H1 (cell line): ENCODE measurements around the gene KIAA1328. TPM values are rescaled to one million over a fixed set of nuclear protein-coding genes. Genes with fewer than 3 reads are reported as not detected.

Experiments
- CTCF ChIA-PET: fragments of 300-600 bp; sonication (Branson Sonifier 250); formaldehyde crosslinking; loops from one replicate; lab custom pipeline; 2021; ENCODE audit not compliant: partially characterized antibody; lab: Charles Lee
- POLR2A ChIA-PET: fragments of 300-600 bp; sonication (Branson Sonifier 250); formaldehyde crosslinking; loops from one replicate; lab custom pipeline; 2021; ENCODE audit warnings: inconsistent platforms; ENCODE audit not compliant: partially characterized antibody; lab: Charles Lee
- DNase-seq, 2 experiments: peaks; one replicate each; pipeline versions ENCODE4 v3.0.0 to v3.0.0-alpha.2; 2010 to 2022; ENCODE audit warnings: low spot score in 2 of 2, low read depth in 1 of 2, mixed read lengths in 1 of 2
- FAIRE-seq: peaks from 2 replicates; lab custom pipeline; 2011; peaks lifted over from hg19 to GRCh38; lab: Jason Lieb, UNC
- H2AFZ ChIP-seq: 2 replicates; pipeline ENCODE4 v1.8.1; 2012; ENCODE audit warnings: low read length, inconsistent platforms
- H2AK5ac ChIP-seq: 2 replicates; pipeline ENCODE4 v1.6.1; 2013; ENCODE audit warnings: low read depth, low read length
- H2BK120ac ChIP-seq: replicated peaks from 2 replicates; pipeline ENCODE3; 2013; ENCODE audit warnings: low read depth, low read length, inconsistent platforms
- H2BK12ac ChIP-seq: 2 replicates; pipeline ENCODE4 v1.6.1; 2013; ENCODE audit warnings: low read depth, low read length
- H2BK15ac ChIP-seq: 2 replicates; pipeline ENCODE4 v1.6.1; 2013; ENCODE audit warnings: low read length
- H2BK20ac ChIP-seq: 2 replicates; pipeline ENCODE4 v1.6.1; 2013; ENCODE audit warnings: low read length
- H2BK5ac ChIP-seq: 2 replicates; pipeline ENCODE4 v1.6.1; 2013; ENCODE audit warnings: low read depth, low read length
- H3K14ac ChIP-seq: 2 replicates; pipeline ENCODE4 v1.6.1; 2013; ENCODE audit warnings: inconsistent platforms; ENCODE audit not compliant: insufficient read length
- H3K18ac ChIP-seq: 2 replicates; pipeline ENCODE4 v1.6.1; 2013; ENCODE audit warnings: low read length; ENCODE audit errors: extremely low read depth
- H3K23ac ChIP-seq: 2 replicates; pipeline ENCODE4 v1.6.1; 2013; ENCODE audit warnings: inconsistent platforms; ENCODE audit not compliant: insufficient read length
- H3K23me2 ChIP-seq: 2 replicates; pipeline ENCODE4 v1.6.1; 2013; ENCODE audit warnings: low read depth, low read length
- H3K27ac ChIP-seq: 2 replicates; pipeline ENCODE4 v1.6.1; 2011; ENCODE audit warnings: low read depth, low read length, inconsistent platforms
- H3K27me3 ChIP-seq, 4 experiments: replicated peaks in 1 of 4; 1 replicate in 1 of 4; 2 replicates in 3 of 4; pipeline versions ENCODE4 v1.6.1 to v1.8.1; 2011 to 2013; ENCODE audit warnings: low read length in 3 of 4, mild to moderate bottlenecking in 3 of 4, inconsistent platforms in 2 of 4, mixed read lengths in 2 of 4, moderate library complexity in 1 of 4; ENCODE audit not compliant: control insufficient read depth in 3 of 4, insufficient read depth in 3 of 4; ENCODE audit errors: extremely low read depth in 1 of 4
- H3K36me3 ChIP-seq, 4 experiments: 2 replicates each; pipeline versions ENCODE4 v1.6.1 to v1.8.1; 2011 to 2013; ENCODE audit warnings: mild to moderate bottlenecking in 4 of 4, low read length in 3 of 4, moderate library complexity in 2 of 4, control low read depth in 1 of 4, inconsistent platforms in 1 of 4; ENCODE audit not compliant: insufficient read depth in 4 of 4, control insufficient read depth in 2 of 4
- H3K4ac ChIP-seq: replicated peaks from 2 replicates; pipeline ENCODE3; 2013; ENCODE audit warnings: low read length, low read depth, mixed read lengths, inconsistent platforms; ENCODE audit not compliant: insufficient read length
- H3K4me1 ChIP-seq, 4 experiments: replicated peaks in 1 of 4; 1 replicate in 1 of 4; 2 replicates in 3 of 4; pipeline versions ENCODE4 v1.6.1 to v1.8.1; 2011 to 2013; ENCODE audit warnings: low read length in 3 of 4, inconsistent platforms in 2 of 4, mixed read lengths in 1 of 4; ENCODE audit not compliant: insufficient read depth in 4 of 4, control insufficient read depth in 3 of 4
- H3K4me2 ChIP-seq, 2 experiments: 2 replicates each; pipeline versions ENCODE4 v1.6.1 to v1.8.1; 2011 to 2013; ENCODE audit warnings: low read depth in 2 of 2, low read length in 2 of 2, control low read depth in 1 of 2, inconsistent platforms in 1 of 2, mild to moderate bottlenecking in 1 of 2; ENCODE audit not compliant: insufficient read depth in 1 of 2
- H3K4me3 ChIP-seq, 4 experiments: fragments of 200-600, 300-600 bp in 1 of 4; sonication (generic), shearing (Covaris generic), sonication (Bioruptor Twin) in 1 of 4; 2 replicates each; pipeline versions ENCODE4 v1.5.1 to v1.8.1; 2011 to 2016; ENCODE audit warnings: low read length in 4 of 4, low read depth in 3 of 4, control low read depth in 2 of 4, inconsistent platforms in 2 of 4, mild to moderate bottlenecking in 2 of 4, mixed read lengths in 1 of 4, moderate library complexity in 1 of 4; ENCODE audit not compliant: insufficient read depth in 2 of 4; ENCODE audit errors: extremely low read depth in 1 of 4
- H3K56ac ChIP-seq: replicated peaks from 2 replicates; pipeline ENCODE3; 2013; ENCODE audit warnings: low read depth, mild to moderate bottlenecking, mixed read lengths, low read length, inconsistent platforms; ENCODE audit not compliant: insufficient read length
- H3K79me1 ChIP-seq: 2 replicates; pipeline ENCODE4 v1.6.1; 2013; ENCODE audit warnings: low read depth, low read length, control low read depth
- H3K79me2 ChIP-seq, 2 experiments: 2 replicates each; pipeline versions ENCODE4 v1.6.1 to v1.8.1; 2012 to 2013; ENCODE audit warnings: low read length in 2 of 2, mild to moderate bottlenecking in 2 of 2, inconsistent platforms in 1 of 2; ENCODE audit not compliant: insufficient read depth in 2 of 2, control insufficient read depth in 1 of 2
- H3K9ac ChIP-seq, 4 experiments: replicated peaks in 1 of 4; 1 replicate in 1 of 4; 2 replicates in 3 of 4; pipeline versions ENCODE4 v1.6.1 to v1.8.1; 2011 to 2013; ENCODE audit warnings: low read depth in 3 of 4, low read length in 3 of 4, control low read depth in 2 of 4, mild to moderate bottlenecking in 2 of 4, moderate library complexity in 2 of 4, inconsistent platforms in 1 of 4; ENCODE audit errors: extremely low read depth in 1 of 4
- H3K9me3 ChIP-seq, 2 experiments: 2 replicates each; pipeline versions ENCODE4 v1.6.1 to v1.8.1; 2012 to 2013; ENCODE audit warnings: mild to moderate bottlenecking in 2 of 2, moderate library complexity in 2 of 2, control low read depth in 1 of 2, inconsistent platforms in 1 of 2, low read depth in 1 of 2, low read length in 1 of 2, mixed read lengths in 1 of 2; ENCODE audit not compliant: insufficient read depth in 2 of 2
- H4K20me1 ChIP-seq, 2 experiments: replicated peaks in 1 of 2; 2 replicates each; pipeline versions ENCODE3 to v1.8.1; 2011 to 2013; ENCODE audit warnings: inconsistent platforms in 2 of 2, low read length in 2 of 2, mild to moderate bottlenecking in 1 of 2; ENCODE audit not compliant: insufficient read depth in 2 of 2, control insufficient read depth in 1 of 2
- H4K5ac ChIP-seq: 2 replicates; pipeline ENCODE4 v1.6.1; 2013; ENCODE audit warnings: low read length, low read depth, mixed read lengths, inconsistent platforms; ENCODE audit not compliant: insufficient read length
- H4K8ac ChIP-seq: 2 replicates; pipeline ENCODE4 v1.8.0; 2013; ENCODE audit warnings: mild to moderate bottlenecking, moderate library complexity, low read length, inconsistent platforms; ENCODE audit not compliant: insufficient read depth; ENCODE audit errors: extremely low read depth
- H4K91ac ChIP-seq: replicated peaks from 2 replicates; pipeline ENCODE3; 2013; ENCODE audit warnings: low read length, mixed read lengths, inconsistent platforms; ENCODE audit not compliant: insufficient read length
- CBX5 ChIP-seq: fragments of 300-800, 300-1000 bp; sonication (generic); IDR thresholded peaks from 2 replicates; pipeline ENCODE4 v1.7.1; 2016; ENCODE audit warnings: antibody characterized with exemption, low read length, low read depth
- EZH2 ChIP-seq: fragments of 200-600 bp; sonication (generic); IDR thresholded peaks from 2 replicates; pipeline ENCODE4 v1.7.1; 2012; ENCODE audit warnings: low read depth, mild to moderate bottlenecking, moderate library complexity, low read length, inconsistent platforms; ENCODE audit not compliant: severe bottlenecking
- HDAC6 ChIP-seq: IDR thresholded peaks from one replicate; pipeline ENCODE4 v1.7.1; 2012; ENCODE audit warnings: low read depth, mild to moderate bottlenecking, inconsistent platforms, low read length, moderate library complexity
- JUN ChIP-seq: IDR thresholded peaks from 2 replicates; pipeline ENCODE4 v1.6.1; 2011; ENCODE audit warnings: low read depth, mild to moderate bottlenecking, improper control_type of control experiment, low read length
- SP4 ChIP-seq: IDR thresholded peaks from 2 replicates; pipeline ENCODE4 v1.6.1; 2012; ENCODE audit warnings: low read length, inconsistent platforms
- TAF7 ChIP-seq: optimal IDR thresholded peaks from 2 replicates; pipeline ENCODE3; 2011; ENCODE audit warnings: low read depth, mild to moderate bottlenecking, inconsistent platforms, low read length, moderate library complexity, borderline replicate concordance
- WGBS, 2 experiments: shearing (Covaris generic) in 1 of 2; methylation state at CpG; one replicate each; pipeline versions ENCODE4 v1.1.6 to v1.1.7; 2013 to 2015; ENCODE audit warnings: low lambda C conversion rate in 2 of 2, mixed read lengths in 2 of 2, inconsistent platforms in 1 of 2, low coverage in 1 of 2, missing lambda C conversion rate in 1 of 2; ENCODE audit not compliant: insufficient replicate concordance in 2 of 2, insufficient coverage in 1 of 2, insufficient read length in 1 of 2; ENCODE audit errors: extremely low coverage in 1 of 2, missing lambda C conversion rate in 1 of 2; 5-methylcytosine and 5-hydroxymethylcytosine counted together
- polyA plus RNA-seq, 7 experiments: library from polyadenylated mRNA; depleted of rRNA in 3 of 7; stranded (reverse) in 5 of 7; unstranded in 2 of 7; fragments of >200 nt in 5 of 7; fragments of 200-250 nt in 2 of 7; gene quantifications; 1 replicate in 5 of 7; 2 replicates in 1 of 7; 4 replicates in 1 of 7; pipeline versions ENCODE4 v1.2.1 to v1.2.3, GENCODE V29; 2011 to 2013; ENCODE audit warnings: missing spikeins in 2 of 7, mixed read lengths in 2 of 7
- total RNA-seq: library from RNA; stranded (reverse); fragmentation: NEBNext Ultra II Directional; extraction: Animal tissue kit (Norgen Biotek cat#: 25700); gene quantifications from 2 replicates; pipeline ENCODE4 v1.2.1, GENCODE V29; 2021
- TF ChIP-seq, protein P1 (sequence below), 3 experiments: IDR thresholded peaks; 1 replicate in 2 of 3; 2 replicates in 1 of 3; pipeline versions ENCODE4 v1.5.1 to v1.6.1; 2011; ENCODE audit warnings: low read length in 3 of 3, mild to moderate bottlenecking in 3 of 3, inconsistent platforms in 2 of 3, low read depth in 1 of 3, moderate library complexity in 1 of 3; ENCODE audit not compliant: insufficient read depth in 1 of 3; ENCODE audit errors: control extremely low read depth in 1 of 3
- TF ChIP-seq, protein P2 (sequence below): IDR thresholded peaks from 2 replicates; pipeline ENCODE4 v1.6.1; 2012; ENCODE audit warnings: inconsistent platforms

The KIAA1328 gene
- total and polyA plus RNA-seq, 2 of the 8 experiments (the other 6 are each of a cell fraction or from before 2014, with no cell fraction given) = 2.6 to 5.7 TPM

DNA sequence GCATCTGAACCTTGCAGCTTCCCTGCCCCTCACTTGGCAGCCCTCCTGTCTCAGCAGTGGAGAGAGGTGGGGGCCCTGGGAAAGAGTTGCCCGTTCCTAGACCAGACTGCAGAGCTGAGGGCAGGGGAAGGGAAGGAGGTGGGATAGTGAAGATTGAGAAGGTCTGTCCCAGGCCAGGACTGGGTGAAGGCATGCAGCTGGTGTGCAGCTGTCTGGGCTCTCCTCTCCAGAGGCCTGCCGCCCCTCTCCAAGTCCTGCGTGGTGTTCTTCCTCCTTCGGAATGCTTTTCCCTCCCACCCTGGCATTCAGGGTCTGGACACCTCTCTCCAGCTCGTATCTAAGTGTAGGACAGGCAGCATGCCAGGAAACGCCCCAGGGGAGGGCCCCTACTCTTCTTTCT lies 413.2 kb downstream of the KIAA1328 start:
- FAIRE-seq (no peak), DNase-seq (no peak)
- Histone ChIP-seq H2AFZ (no peak overlapping the region), H3K9ac (0 out of 7 replicates have a peak overlapping the region, but pooled peaks of 1 of the 4 experiments have one; percentile 11), H2BK20ac (no peak overlapping the region), H3K9me3 (no peaks in the 10 kb centered on the region), H2BK15ac (no peak overlapping the region), H4K20me1 (peaks cover 0 to 2% of the 10 kb centered on the region in 2 experiments), H3K18ac (no peak overlapping the region), H3K4me1 (peaks cover 0 to 6% (median 3%) of the 10 kb centered on the region in 4 experiments; a peak in 4 of 7 replicates), H3K27ac (no peak overlapping the region), H2BK120ac (no peak overlapping the region), H3K23me2 (no peaks in the 10 kb centered on the region), H2BK12ac (no peak overlapping the region), H3K23ac (no peak overlapping the region), H3K36me3 (no peaks in the 10 kb centered on the region), H3K79me2 (no peaks in the 10 kb centered on the region), H4K91ac (no peak overlapping the region), H2BK5ac (no peak overlapping the region), H2AK5ac (no peak overlapping the region), H3K27me3 (peaks cover 0 to 6% (median 0%) of the 10 kb centered on the region in 4 experiments; a peak in 2 of 7 replicates), H4K8ac (no peak overlapping the region), H3K4me2 (no peak overlapping the region), H3K14ac (no peak overlapping the region), H3K4ac (no peak overlapping the region), H3K56ac (no peak overlapping the region), H3K4me3 (no peak overlapping the region), H3K79me1 (no peaks in the 10 kb centered on the region), H4K5ac (no peak overlapping the region)
- ChIA-PET POLR2A (interaction anchor here (1.5 kb wide), 1 partner anchor 16 kb away, joined by 5 read pairs; no protein-coding TSS in a partner anchor), CTCF (interaction anchor here (1.0 to 1.4 kb wide), 4 partner anchors 9 to 71 kb away, joined by 3 to 5 read pairs (median 4); no protein-coding TSS in a partner anchor)
- WGBS, 2 experiments = 69% methylated on average over 4 of the region's 6 CpGs; no CpG with 5 or more reads in 1 of the 2 experiments
- TF ChIP-seq SP4 = no peak
- no peak for TF ChIP-seq CBX5
- no peak for TF ChIP-seq JUN
- no peak for TF ChIP-seq EZH2
- no peak for TF ChIP-seq HDAC6
- TF ChIP-seq, protein P1, sequence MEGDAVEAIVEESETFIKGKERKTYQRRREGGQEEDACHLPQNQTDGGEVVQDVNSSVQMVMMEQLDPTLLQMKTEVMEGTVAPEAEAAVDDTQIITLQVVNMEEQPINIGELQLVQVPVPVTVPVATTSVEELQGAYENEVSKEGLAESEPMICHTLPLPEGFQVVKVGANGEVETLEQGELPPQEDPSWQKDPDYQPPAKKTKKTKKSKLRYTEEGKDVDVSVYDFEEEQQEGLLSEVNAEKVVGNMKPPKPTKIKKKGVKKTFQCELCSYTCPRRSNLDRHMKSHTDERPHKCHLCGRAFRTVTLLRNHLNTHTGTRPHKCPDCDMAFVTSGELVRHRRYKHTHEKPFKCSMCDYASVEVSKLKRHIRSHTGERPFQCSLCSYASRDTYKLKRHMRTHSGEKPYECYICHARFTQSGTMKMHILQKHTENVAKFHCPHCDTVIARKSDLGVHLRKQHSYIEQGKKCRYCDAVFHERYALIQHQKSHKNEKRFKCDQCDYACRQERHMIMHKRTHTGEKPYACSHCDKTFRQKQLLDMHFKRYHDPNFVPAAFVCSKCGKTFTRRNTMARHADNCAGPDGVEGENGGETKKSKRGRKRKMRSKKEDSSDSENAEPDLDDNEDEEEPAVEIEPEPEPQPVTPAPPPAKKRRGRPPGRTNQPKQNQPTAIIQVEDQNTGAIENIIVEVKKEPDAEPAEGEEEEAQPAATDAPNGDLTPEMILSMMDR (IDR thresholded peaks at IDR 0.05; ENCODE audit: control extremely low read depth in 1 of 3, insufficient read depth in 1 of 3, low read depth in 1 of 3, low read length in 3 of 3) = no peak
- TF ChIP-seq TAF7 = no peak
- TF ChIP-seq, protein P2, sequence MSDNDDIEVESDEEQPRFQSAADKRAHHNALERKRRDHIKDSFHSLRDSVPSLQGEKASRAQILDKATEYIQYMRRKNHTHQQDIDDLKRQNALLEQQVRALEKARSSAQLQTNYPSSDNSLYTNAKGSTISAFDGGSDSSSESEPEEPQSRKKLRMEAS = no peak
